GM12874 (cell line): ENCODE data around the gene SAMD9.

ENCODE experiments used
- TF ChIP-seq, protein P1 (sequence below): IDR thresholded peaks from 2 replicates; pipeline ENCODE4 v1.5.1; 2011; ENCODE audit warnings: low read depth, mild to moderate bottlenecking, control low read depth, low read length, moderate library complexity; ENCODE audit not compliant: insufficient read depth

SAMD9 gene

GRCh38 chr7:93117852-93118530 lies at the start of gene SAMD9:
Gene SAMD9, minus strand, starts transcription at chr7:93117979. Its CDS starts 11,882 bp downstream, at chr7:93106097.
- TF ChIP-seq, protein P1, sequence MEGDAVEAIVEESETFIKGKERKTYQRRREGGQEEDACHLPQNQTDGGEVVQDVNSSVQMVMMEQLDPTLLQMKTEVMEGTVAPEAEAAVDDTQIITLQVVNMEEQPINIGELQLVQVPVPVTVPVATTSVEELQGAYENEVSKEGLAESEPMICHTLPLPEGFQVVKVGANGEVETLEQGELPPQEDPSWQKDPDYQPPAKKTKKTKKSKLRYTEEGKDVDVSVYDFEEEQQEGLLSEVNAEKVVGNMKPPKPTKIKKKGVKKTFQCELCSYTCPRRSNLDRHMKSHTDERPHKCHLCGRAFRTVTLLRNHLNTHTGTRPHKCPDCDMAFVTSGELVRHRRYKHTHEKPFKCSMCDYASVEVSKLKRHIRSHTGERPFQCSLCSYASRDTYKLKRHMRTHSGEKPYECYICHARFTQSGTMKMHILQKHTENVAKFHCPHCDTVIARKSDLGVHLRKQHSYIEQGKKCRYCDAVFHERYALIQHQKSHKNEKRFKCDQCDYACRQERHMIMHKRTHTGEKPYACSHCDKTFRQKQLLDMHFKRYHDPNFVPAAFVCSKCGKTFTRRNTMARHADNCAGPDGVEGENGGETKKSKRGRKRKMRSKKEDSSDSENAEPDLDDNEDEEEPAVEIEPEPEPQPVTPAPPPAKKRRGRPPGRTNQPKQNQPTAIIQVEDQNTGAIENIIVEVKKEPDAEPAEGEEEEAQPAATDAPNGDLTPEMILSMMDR: no peak

DNA sequence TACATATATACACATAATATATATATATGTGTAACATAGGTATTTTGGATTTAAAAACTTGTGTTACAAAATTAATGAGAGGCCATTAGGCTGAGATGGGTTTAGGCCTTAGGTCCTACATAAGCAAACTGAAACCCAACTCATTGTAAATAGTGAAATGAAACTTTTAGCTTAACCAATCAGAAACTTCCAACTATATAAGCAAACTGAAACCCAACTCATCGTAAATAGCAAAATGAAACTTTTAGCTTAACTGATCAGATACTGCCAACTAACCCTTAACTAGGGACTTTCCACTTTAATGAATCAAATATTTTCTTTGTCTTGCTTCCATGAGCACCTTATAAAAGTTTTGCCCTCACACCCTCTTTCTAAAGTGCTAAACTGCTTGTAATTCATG lies 47.7 kb upstream of the SAMD9 start:
- TF ChIP-seq, protein P1: no peak

GRCh38 chr7:93164766-93165165 lies 47.0 kb upstream of the SAMD9 start:
- TF ChIP-seq, protein P1: no peak

DNA sequence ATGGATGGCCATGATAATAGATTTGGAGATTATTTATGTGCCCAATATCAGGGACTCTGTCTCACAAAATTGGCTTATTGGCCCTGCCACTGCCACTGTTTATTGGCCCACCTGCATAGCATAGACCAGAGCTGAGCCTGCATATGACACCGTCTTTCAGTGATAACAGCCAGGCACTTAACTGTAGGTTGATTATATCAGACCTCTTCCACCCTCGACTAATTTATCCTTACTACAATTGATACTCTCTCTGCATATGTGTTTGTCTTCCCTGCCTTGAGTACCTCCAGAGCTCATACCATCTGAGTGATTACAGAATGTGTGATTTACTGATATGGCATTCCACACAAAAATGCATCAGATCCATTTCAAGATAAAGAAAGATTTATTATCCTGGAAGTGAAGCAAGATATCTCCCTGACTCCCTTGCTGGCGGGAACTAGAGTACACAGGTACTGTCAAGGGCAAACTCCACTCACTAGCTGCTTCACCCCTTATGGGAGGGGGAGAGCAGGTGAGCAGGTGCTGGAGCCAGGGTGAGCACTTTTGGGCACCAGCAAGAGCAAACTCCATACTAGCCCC lies 43.5 kb upstream of the SAMD9 start:
- TF ChIP-seq, protein P1: no peak

- TF ChIP-seq, protein P1: no peak
Measured at GRCh38 chr7:93160410-93160809, 42.6 kb upstream of the SAMD9 start.

GRCh38 chr7:93159490-93159889 lies 41.7 kb upstream of the SAMD9 start:
- TF ChIP-seq, protein P1: no peak

DNA sequence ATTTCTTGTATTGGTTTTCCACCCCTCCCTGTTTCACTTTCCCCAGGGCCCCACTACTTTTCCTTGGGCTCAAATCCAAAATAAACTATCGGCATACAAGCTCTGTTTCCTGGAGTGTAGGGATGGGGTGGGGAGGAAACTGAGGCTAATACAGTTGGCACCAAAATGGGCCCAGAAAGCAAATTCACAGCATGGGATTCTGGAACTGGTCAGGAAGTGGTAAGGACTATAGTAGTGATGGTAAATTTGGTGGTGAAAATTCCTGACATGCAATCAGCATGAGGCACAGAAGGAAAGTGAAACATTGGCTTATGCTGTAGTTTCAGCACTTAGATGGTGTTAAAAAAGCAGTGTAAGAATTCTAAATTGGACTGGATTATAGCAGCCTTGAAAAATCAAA lies 39.1 kb upstream of the SAMD9 start:
- TF ChIP-seq, protein P1: no peak
